Measurements from ENCODE around the gene WDR33.

Gene WDR33

DNA sequence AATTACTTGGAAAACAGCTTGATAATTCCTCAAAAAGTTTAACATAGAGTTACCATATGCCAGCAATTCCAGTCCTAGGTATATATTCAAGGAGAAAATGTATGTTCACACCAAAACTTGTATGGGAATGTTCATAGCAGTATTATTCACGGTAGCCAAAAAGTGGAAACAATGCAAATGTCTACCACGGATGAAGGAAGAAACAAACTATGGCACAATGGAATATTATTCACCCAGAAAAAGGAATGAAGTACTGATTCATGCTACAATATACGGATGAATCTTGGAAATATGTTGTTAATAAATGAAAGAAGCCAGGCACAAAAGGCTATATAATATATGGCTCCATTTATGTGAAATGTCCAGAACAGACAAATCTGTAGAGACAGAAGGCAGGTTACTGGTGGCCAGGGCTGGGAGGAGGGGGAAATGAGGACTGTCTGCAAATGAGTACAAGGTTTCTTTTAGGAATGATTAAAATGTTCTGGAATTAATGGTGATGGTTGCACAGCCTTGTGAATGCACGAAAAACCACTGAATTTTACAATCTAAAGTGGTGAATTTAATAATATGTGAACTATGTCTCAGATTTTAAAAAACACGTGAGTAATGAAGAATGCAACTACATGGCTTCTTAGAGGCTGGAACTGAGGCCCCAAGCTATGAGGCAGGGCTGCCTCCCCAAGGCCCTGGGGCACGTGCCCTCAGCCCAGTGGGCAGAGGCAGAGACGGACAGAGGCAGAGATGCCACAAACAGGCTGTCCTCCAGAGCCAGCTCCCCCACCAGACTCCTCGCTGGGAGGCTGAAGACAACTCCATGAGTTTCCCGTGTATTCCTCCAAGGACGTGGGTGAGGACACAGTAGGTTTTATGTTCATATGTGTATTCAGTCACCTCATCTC lies 140.7 kb downstream of the WDR33 start:
- DNase-seq, result no peak

DNA sequence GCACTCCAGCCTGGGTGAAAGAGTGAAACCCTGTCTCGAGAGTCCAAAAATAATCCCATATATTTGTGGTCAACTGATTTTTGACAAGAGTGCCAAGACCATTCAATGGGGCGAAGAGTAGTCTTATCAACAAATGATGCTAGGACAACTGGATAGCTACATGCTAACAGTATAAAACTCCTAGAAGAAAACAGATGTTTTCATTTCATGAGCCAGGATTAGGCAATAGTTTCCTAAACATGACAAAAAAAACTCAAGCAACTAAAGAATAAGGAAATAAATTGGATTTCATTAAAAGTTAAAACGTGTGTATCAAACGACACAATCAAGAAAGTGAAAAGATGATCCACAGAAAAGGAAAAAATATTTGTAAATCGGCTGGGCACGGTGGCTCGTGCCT lies 141.9 kb downstream of the WDR33 start:
- no peak for DNase-seq

DNA sequence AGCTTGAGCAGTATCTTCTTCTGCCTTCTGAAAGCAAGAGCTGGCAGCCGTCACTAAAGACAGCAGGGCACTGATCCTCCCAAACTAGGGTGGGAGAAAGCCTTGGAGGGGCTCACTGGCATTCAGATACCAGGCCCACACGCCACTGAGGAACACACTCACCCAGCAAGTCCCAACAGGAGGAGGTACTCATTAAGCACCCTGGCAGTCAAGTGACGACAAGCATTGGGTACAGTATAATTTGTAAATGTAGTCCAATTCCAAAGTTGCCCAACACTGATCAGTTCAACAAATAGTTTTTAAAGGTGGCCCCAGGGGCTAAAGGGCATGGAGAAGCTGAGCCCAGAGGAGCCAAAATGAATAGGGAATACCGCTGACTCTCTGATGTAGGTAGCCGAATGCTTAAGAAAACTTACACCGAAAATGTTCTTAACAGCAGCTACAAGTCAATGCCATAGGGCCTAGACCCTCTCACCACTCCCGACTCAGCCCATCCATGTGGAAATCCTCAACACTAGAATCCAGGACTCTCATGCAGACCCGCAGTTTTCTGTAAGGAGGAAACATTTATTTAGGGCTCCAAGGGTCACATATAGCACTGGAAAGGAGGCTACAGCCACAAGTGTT lies 145.6 kb downstream of the WDR33 start:
- DNase-seq, result no peak

DNA sequence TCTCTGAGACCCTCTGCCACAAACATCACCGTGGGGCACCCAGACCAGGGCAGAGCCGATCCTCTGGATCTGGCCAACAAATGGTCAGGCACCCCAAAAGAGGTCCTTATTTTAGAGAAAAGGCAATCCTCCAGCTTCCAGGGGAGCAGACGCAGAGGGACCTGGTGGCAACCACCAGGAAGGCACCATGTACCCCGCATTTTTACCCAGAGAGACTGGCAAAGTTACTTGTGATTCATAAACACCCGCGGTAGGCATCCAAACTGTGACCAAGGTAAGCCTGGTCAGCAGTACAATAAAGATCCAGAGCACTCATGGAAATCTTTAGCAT lies 146.1 kb downstream of the WDR33 start:
- no peak for DNase-seq

DNA sequence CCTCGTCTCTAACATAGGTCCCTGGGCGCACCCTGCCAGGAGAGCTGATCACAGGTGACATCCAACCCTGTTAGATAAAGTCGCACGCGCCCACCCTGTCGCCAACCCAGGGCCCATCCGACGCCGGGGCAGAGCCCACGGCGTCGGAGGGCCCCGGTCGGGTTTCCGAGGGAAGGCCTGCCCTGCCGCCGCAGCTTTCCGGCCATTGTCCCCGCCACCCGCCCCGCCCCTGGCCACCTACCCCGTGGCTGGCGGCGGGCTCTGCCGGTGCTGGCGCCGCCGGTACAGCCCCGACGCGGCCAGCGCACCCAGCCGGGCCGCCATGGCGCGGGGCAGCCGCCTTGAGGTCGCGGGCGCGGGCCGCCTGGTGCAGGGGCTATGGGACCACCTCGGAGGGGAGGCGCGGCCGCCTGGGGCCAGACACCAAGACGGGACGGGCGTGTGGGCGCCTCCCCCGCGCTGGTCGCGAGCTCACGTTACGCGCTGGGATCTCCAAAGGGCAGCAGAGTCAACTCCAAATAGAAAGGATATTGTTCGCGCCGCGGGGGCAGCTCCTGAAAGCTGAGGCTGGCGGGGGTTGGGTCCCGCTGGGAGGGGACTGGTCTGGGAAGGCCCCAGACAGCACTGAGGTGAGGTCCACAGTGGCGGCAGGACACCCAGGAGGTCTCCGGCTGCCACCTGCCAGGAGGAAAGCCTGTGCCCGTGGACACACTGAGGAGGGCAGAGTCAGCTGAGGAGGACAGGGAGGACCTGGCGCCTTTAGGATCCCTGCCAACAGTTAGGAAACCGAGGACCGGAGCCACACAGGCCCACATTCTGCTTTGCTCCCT lies 146.7 kb downstream of the WDR33 start:
- DNase-seq, result no peak

DNA sequence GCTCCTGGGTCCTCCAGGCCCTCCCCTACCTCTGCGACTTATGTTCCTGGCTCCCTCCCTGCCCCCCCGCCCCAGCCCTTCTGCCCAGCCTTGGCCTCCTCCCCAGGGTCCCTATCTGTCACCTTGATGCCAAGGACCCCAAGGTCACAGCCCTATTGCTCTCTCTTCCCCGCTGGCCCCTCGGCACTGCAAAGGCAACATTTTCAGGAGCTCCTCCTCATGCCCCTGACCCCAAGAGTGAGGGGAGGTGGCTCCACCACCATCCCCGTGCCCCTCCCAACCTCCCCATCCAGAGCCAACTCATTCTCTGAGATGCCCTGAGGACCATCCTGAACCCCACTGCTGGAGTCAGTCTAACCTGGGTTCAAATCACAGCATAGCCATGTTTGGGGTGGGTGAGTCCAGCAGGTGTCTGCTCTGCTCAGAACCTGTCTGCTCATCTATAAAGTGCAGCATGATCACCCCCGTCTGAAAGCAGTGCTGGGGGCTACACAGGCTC lies 147.4 kb downstream of the WDR33 start:
- DNase-seq, result no peak

DNA sequence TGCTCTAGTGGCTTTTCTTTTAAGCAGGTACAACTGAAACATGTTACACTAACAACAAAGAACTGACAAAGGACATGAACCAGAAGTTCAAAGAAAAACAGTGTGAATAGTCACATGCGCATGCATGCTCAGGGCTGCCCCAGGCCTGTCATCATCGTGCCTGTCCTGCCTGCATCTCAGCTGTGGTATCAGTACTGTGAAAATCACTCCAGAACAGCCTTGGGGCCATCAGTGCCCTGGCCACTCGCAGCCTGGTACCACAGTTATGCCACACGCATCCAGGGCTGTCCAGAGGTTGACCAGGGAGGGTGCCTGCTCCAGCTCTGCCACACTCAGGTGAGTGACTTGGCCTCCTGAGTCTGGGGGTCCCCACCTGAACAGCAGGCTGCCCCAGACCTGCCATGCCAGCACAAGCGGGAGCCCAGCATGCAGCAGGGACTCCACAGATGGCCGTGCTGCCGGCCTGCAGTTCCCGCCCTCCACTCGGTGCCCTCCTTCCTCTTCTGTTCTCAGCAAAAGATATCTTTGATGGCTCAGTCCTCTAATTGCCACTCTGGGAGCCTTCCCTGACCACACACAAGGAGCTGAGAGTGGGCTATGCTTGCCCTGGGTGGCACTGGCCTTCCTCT lies 147.9 kb downstream of the WDR33 start:
- DNase-seq, result no peak

DNA sequence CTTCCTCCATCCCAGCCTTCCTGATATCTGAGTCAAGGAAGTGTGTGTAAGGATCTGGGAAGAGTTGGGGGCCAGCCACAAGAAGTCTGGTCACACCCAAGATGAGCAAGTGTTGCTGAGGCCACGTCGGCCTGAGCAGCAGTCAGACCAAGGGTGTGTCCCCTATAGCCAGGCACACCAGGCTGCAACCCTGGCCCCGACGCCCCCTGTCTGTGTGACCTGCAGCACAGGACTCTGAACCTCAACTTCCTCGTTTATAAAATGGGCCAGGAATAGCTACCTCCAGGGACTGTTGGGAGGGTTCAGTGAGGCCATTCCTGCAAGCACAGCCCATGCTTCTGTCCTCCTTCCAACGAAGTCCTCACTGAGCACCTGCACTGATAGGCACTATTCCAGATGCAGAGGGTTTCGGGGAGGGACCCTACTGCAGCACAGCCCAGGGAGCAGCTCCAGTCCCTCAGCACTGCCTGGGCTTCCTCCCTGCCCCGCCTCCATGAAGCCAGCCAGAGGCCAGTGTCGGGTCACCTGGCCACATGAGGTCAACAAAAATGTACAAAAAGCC lies 148.9 kb downstream of the WDR33 start:
- DNase-seq, result no peak

DNA sequence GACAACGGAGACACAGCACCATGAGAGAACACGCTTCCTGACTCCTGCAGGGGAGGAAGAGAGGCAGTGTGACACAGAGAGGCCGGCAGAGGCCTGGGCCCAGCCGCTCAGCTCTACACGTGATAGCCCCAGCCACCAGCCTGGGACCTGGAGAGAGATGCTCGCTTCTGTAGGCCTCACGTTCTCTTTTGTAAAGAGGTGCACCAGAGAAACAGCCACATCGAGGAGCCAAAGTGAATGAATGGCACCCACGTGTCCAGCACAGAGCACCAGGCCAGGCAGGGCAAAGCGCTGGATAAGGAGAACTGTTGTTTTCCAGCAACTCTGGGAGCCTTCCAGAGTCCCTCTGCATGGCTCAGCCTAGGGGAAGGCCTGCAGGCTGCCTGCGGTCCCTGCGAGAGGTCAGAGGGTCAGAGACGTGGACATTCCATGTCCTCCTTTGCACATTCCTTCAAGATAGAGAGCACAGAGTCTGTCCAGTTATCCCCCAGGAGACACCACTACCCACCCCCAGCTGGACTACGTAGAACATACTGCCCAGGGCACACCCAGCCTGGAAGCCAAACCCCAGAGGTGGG lies 149.8 kb downstream of the WDR33 start:
- DNase-seq, result no peak

DNA sequence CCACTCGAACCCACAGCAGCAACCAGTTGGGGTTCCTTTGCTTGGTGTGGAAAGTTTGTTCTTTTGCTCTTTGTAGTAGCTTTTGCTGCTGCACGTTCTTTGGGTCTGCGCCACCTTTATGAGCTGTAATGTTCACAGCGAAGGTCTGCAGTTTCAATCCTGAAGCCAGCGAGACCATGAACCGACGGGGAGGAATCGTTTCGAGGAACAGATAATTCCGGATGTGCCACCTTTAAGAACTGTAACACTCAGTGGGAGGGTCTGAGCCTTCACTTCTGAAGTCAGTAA lies 150.7 kb downstream of the WDR33 start:
- DNase-seq, result no peak

DNA sequence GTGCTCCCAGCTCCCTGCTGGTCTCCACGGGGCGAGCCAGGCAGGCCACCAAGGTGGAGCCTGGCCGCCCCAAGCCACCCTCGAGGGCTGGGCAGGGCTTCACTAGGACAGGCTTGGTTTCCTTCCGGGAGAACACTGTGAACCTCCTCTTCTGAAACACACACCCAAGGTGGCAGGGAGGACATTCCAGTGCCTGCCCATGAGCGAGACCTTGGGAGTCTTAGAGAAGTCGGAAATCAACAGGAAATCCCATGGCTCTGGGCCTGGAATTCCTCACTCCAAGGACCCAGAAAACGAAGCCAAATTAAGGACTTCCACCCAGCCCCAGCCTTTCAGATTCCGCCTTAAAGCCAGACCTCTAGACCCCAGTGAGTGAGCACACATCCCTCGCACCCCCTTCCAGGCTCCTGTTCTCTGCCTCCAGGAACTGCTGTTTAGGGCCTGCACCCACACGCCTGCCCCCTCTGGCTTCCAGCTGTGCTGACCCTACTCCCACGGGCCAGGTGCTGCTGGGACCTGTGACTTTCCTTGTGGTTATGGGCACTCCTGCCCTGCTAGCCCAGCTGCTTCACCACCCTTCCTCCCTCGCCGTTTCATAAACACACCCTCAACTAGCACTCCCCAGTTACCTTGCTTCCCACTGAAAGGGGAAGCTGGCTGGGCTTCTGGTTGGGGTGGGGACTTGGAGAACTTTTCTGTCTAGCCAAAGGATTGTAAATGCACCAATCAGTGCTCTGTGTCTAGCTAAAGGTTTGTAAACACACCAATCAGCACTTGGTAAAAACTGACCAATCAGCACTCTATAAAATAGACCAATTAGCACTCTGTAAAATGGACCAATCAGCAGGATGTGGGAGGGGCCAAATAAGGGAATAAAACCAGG lies 151.3 kb downstream of the WDR33 start:
- no peak for DNase-seq

DNA sequence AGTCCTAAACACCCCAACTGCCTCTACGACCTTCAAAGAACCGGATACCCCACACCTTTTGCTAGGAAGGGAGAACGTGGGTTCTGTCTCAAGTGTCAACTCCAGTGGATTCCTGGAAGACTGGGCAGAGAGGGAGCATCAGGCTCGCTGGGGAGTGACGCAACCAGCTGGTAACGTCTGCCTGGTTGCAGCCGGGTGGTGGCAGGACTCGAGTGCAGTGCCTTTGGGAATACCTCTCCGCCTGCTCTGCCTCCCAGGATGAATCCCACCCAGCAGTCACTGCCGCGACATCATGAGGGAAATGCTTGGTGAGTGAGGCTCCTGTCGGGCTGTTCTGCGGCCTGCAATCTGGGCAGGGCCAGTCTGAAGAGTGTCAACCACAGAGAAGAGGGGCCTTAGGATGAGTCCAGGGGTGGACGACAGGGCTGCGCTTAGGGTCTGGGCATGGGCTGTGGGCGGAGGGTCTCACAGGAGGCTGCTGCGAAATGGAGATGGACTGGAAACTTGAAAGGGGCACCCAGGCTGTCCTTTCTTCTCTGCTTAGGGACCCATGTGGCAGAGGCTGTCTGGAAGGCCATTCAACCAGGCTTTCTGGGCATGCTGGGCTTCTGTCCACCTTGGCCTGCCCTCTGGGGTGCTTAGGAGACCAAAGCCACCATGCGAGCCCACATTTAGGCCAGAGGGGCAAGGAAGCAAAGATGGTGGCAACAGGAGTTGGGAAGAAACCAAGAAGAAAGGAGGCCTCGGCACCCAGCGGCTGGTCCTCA lies 152.1 kb downstream of the WDR33 start:
- no peak for DNase-seq

DNA sequence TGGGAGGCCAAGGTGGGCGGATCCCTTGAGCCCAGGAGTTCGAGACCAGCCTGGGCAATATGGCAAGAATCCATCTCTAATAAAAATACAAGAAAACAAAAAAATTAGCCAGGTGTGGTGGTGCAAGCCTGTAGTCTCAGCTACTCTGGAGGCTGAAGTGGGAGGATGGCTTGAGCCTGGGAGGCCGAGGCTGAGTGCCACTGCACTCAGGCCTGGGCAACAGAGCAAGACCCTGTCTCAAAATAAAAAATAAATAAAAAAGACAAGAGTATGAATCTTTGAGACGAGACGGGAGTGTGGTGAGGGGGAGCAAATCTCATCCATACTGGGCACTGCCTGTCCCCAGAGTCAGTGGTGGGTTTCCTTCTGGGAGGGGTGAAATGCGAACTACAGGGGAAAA lies 152.8 kb downstream of the WDR33 start:
- DNase-seq, result no peak

DNA sequence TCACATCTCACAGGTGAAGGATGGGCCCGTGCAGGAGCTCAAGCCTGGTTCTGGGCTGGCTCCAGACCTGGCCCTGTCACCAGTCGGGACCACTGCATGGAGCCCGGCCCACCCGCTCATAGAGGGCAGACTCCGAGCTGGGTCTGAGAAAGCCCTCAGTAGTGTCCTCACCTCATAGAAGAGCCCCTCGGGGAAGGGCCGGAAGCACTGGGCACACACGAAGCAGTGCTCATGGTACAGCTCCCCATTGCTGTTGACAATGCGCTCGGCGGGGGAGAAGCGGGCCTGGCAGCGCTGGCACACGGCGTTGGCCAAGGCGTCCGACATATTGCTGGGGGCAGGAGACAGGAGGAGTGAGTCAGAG lies 153.8 kb downstream of the WDR33 start:
- DNase-seq, result no peak

DNA sequence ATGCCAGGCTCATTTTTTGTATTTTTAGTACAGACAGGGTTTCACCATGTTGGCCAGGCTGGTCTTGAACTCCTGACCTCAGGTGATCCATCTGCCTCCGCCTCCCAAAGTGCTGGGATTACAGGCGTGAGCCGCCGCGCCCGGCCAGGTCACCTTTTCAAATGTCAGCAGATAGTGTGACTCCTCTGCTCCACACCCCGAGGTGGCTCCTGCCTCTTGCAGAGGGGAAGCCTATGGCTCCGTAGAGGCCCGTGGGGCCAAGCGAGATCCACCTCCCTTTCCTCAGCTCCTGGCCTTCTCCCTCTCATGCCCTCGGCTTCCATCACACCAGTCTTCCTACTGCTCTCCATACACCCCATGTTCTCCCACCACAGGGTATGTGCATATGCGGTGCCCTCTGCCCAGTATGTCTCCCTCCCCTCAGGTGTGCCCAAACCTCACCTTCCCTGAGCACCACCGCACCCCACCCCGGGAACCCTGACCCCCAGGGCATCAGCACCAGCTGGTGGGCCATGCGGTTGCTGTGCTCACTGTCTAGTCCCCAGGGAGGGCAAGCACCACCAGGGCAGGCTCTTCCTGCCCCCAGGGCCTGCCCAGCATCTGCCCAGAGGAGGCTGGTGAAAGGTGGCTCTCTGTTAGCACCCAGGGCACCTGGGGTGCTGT lies 154.3 kb downstream of the WDR33 start:
- DNase-seq, result no peak

DNA sequence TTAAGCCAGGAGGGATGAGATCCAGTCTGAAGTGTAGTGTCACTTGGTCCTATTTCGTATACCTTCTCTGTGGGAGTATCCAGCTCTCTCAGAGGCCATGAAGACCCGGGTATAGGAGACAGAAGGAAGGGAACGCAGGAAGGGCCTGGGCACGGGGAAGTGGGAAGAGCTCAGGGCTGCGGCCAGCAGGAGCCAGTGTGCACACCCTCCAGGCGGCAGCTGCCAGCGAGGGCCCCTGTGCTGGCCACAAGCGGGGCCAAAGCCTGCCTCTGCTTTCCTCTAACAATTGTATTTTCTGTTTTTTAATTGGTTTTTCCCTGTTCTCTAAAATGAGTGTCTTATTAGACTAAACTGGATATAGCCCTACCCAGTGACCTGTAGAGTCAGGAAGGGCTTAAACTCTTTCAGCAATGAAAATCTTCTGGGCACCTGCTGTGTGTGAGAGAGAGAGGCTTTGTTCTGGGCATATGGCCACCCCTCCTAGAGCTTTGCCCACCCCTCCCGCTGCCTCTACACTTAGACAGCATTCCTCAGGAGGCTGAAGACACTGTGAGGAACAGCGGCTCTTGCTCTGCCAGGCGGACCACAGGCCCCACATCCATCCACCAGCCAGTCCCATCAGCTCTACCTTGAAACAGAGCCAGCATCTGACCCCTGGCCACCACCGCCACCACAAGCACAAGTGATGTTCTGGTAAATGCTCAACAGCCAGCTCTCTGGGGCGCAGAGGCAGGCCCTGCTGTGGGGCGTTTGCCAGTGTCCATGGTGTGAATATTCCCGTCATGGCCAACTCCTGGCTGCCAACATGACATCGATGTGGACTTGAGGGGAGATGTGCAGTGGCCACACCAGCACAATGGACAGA lies 155.5 kb downstream of the WDR33 start:
- no peak for DNase-seq

DNA sequence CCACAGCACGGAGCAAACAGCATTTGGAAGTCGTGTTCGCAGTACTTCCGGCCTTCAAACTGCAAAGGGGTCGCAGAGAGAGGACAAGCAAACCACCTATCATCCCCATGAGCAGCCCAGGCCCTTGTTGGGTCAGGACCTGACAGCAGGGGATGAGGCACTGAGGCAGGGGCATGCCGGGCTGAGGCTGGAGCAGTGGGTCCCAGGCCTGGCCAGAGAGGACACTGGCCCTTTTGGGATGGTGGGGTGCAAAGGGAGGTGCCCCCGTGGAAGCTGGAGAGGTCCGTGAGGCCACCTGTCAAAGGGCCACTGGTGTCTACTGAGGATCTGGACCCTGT lies 156.2 kb downstream of the WDR33 start:
- no peak for DNase-seq

DNA sequence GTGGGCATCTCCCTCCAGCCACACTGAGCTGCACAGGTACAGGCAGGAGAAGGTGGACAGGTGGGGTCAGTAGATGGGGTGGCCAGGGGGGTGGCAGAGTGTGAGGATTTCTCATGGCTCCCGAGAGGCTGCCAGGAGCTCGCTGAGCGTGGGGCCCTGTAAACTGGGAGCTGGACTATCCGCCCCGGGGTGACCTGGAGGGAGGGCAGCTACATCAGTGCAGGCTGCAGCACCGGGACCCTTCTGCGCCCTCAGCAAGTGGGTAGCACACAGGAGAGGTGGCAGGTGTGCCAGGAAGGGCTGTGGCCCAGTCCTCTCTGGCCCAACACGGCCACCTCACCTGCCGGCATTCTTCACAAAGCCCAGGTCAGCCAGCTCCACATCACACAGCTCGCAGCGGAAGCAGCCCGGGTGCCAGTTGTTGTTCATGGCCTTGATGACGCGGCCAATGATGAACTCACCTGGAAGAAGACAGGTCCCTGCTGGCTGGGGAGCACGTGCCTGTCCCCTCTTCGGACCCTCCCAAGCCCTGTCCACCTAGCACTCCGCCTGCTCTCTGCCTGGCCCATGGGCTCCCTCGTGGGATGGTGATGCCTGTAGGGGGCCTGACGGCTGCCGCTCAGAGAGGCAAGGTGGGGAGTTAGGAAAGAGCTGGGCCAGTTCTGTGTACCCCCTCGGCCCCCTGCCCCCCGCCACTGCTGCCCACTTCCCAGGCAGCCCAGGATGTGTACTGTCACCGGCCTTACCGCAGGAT lies 156.7 kb downstream of the WDR33 start:
- no peak for DNase-seq

Data from DMS79 treated with DMSO at 0.1 percent for 48 hours (cell line).